Measurements from ENCODE around the gene HEMGN. TPM values are rescaled to one million over a fixed set of nuclear protein-coding genes. Genes with fewer than 3 reads are reported as not detected.
A peak's percentile ranks its signal among the peaks of the same experiment; 100 is the strongest.

HEMGN gene
- total and polyA plus RNA-seq, 2 experiments from 2014 or later, result not detected

DNA sequence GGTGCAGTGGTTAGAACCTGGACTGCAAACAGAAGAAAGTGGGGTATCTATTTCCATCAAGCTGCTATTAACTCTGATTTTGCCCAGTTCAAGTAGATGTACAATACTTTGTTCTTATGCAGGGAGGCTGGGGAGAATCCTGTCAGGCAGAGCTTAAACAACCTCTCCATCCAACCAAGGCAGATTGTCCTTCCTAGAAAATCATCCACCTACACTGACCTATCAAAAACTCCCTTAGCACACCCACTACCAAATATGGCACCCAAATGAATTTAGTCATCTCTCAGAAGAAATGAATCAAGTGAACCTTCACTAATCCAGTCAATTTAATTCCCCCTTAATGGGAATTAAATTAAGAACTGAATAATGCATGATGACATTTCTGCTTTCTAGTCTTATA is 18.4 kb upstream of the HEMGN start:
- Mint-ChIP-seq H3K4me1 (no peaks in the 10 kb centered on the region), H3K9me3 (peaks cover 5% of the 10 kb centered on the region), H3K27me3 (ENCODE audit: insufficient read depth, low read depth, poor library complexity) (peaks cover 2% of the 10 kb centered on the region), H3K27ac (no peak overlapping the region), H3K36me3 (ENCODE audit: low read depth) (no peaks in the 10 kb centered on the region; the same call in 2 of the 3 replicates), H3K4me3 (no peak overlapping the region)
- Histone ChIP-seq H3K27ac (ENCODE audit: low read depth) (no peak overlapping the region), H3F3A (replicated peaks; ENCODE audit: low read depth) (no peaks in the 10 kb centered on the region), H3K4me3 (no peak overlapping the region), H3K4me2 (no peak overlapping the region), H3K27me3 (ENCODE audit: insufficient read depth) (no peaks in the 10 kb centered on the region; the same call in 1 of the 2 replicates), H3K9me2 (ENCODE audit: insufficient read depth) (no peaks in the 10 kb centered on the region), H4K20me1 (replicated peaks; ENCODE audit: insufficient read depth) (0 out of 2 replicates have a peak, but pooled peaks cover 2% of the 10 kb centered on the region), H3K4me1 (ENCODE audit: insufficient read depth) (no peaks in the 10 kb centered on the region), H3K79me2 (replicated peaks; ENCODE audit: insufficient read depth) (no peaks in the 10 kb centered on the region), H2AFZ (no peak overlapping the region), H3K36me3 (ENCODE audit: insufficient read depth) (no peaks in the 10 kb centered on the region)
- TF ChIP-seq, protein P1, sequence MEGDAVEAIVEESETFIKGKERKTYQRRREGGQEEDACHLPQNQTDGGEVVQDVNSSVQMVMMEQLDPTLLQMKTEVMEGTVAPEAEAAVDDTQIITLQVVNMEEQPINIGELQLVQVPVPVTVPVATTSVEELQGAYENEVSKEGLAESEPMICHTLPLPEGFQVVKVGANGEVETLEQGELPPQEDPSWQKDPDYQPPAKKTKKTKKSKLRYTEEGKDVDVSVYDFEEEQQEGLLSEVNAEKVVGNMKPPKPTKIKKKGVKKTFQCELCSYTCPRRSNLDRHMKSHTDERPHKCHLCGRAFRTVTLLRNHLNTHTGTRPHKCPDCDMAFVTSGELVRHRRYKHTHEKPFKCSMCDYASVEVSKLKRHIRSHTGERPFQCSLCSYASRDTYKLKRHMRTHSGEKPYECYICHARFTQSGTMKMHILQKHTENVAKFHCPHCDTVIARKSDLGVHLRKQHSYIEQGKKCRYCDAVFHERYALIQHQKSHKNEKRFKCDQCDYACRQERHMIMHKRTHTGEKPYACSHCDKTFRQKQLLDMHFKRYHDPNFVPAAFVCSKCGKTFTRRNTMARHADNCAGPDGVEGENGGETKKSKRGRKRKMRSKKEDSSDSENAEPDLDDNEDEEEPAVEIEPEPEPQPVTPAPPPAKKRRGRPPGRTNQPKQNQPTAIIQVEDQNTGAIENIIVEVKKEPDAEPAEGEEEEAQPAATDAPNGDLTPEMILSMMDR (conservative IDR thresholded peaks at IDR 0.05; ENCODE audit: low read depth in 2 of 2), result no peak
- TF ChIP-seq CREB1 (CRISPR knock-in tag; IDR thresholded peaks at IDR 0.05; ENCODE audit: low read depth), result no peak
- TF ChIP-seq ZNF331 (CRISPR knock-in tag; IDR thresholded peaks at IDR 0.05; ENCODE audit: low read depth), result no peak
- TF ChIP-seq NANOG (IDR thresholded peaks at IDR 0.05; ENCODE audit: borderline replicate concordance), result no peak
- ATAC-seq (no peak), DNase-seq (ENCODE audit: low spot score) (no peak)

DNA sequence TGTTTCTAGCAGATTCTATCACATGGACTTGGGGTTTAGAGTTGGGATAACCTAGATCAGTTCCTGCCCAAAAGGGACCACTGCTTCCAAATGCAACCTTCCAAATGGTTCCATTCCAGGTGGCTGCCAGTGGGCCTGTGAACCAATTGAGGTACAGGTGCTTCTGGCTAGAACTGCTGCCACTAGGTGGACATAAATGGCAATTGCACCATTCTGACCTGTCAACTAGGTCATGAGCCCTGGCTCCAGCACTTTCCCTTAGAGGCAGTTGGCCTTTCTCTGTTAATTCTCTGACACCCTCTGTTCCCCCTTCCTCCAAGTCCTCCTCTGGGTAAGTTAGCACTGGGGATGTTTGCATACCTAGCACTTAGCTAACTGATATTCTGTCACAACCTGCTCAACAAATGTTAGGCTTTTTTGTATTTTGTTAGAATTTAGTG is 16.6 kb upstream of the HEMGN start:
- TF ChIP-seq ZNF114 (CRISPR knock-in tag; IDR thresholded peaks at IDR 0.05) (no peak), EZH2phosphoT487 (IDR thresholded peaks at IDR 0.05; ENCODE audit: unreplicated experiment) (no peak), EZH2 (IDR thresholded peaks at IDR 0.05; ENCODE audit: low read depth, unreplicated experiment) (no peak), POLR2AphosphoS5 (IDR thresholded peaks at IDR 0.05; ENCODE audit: low read depth) (no peak), CREB1 (CRISPR knock-in tag; IDR thresholded peaks at IDR 0.05; ENCODE audit: low read depth) (no peak)
- TF ChIP-seq, protein P2, sequence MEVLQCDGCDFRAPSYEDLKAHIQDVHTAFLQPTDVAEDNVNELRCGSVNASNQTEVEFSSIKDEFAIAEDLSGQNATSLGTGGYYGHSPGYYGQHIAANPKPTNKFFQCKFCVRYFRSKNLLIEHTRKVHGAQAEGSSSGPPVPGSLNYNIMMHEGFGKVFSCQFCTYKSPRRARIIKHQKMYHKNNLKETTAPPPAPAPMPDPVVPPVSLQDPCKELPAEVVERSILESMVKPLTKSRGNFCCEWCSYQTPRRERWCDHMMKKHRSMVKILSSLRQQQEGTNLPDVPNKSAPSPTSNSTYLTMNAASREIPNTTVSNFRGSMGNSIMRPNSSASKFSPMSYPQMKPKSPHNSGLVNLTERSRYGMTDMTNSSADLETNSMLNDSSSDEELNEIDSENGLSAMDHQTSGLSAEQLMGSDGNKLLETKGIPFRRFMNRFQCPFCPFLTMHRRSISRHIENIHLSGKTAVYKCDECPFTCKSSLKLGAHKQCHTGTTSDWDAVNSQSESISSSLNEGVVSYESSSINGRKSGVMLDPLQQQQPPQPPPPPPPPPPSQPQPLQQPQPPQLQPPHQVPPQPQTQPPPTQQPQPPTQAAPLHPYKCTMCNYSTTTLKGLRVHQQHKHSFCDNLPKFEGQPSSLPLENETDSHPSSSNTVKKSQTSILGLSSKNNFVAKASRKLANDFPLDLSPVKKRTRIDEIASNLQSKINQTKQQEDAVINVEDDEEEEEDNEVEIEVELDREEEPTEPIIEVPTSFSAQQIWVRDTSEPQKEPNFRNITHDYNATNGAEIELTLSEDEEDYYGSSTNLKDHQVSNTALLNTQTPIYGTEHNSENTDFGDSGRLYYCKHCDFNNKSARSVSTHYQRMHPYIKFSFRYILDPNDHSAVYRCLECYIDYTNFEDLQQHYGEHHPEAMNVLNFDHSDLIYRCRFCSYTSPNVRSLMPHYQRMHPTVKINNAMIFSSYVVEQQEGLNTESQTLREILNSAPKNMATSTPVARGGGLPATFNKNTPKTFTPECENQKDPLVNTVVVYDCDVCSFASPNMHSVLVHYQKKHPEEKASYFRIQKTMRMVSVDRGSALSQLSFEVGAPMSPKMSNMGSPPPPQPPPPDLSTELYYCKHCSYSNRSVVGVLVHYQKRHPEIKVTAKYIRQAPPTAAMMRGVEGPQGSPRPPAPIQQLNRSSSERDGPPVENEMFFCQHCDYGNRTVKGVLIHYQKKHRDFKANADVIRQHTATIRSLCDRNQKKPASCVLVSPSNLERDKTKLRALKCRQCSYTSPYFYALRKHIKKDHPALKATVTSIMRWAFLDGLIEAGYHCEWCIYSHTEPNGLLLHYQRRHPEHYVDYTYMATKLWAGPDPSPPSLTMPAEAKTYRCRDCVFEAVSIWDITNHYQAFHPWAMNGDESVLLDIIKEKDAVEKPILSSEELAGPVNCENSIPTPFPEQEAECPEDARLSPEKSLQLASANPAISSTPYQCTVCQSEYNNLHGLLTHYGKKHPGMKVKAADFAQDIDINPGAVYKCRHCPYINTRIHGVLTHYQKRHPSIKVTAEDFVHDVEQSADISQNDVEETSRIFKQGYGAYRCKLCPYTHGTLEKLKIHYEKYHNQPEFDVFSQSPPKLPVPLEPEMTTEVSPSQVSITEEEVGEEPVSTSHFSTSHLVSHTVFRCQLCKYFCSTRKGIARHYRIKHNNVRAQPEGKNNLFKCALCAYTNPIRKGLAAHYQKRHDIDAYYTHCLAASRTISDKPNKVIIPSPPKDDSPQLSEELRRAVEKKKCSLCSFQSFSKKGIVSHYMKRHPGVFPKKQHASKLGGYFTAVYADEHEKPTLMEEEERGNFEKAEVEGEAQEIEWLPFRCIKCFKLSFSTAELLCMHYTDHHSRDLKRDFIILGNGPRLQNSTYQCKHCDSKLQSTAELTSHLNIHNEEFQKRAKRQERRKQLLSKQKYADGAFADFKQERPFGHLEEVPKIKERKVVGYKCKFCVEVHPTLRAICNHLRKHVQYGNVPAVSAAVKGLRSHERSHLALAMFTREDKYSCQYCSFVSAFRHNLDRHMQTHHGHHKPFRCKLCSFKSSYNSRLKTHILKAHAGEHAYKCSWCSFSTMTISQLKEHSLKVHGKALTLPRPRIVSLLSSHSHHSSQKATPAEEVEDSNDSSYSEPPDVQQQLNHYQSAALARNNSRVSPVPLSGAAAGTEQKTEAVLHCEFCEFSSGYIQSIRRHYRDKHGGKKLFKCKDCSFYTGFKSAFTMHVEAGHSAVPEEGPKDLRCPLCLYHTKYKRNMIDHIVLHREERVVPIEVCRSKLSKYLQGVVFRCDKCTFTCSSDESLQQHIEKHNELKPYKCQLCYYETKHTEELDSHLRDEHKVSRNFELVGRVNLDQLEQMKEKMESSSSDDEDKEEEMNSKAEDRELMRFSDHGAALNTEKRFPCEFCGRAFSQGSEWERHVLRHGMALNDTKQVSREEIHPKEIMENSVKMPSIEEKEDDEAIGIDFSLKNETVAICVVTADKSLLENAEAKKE (CRISPR knock-in tag; IDR thresholded peaks at IDR 0.05), result no peak
- TF ChIP-seq, protein P1 (conservative IDR thresholded peaks at IDR 0.05; ENCODE audit: low read depth in 2 of 2), result peak; percentile 62 to 86
- H3K36me3 ChIP-seq (ENCODE audit: insufficient read depth), result no peaks in the 10 kb centered on the region
- peak; percentile 94 for DNase-seq (ENCODE audit: low spot score)
- no peaks in the 10 kb centered on the region for H3F3A ChIP-seq (replicated peaks; ENCODE audit: low read depth)
- H3K9me2 ChIP-seq (ENCODE audit: insufficient read depth), result no peaks in the 10 kb centered on the region
- H3K79me2 ChIP-seq (replicated peaks; ENCODE audit: insufficient read depth), result no peaks in the 10 kb centered on the region
- no peak overlapping the region for H3K4me2 ChIP-seq
- H3K27me3 ChIP-seq (ENCODE audit: insufficient read depth), result peaks cover 7% of the 10 kb centered on the region; the same call in 1 of the 2 replicates
- no peak overlapping the region for H3K4me3 ChIP-seq
- H4K20me1 ChIP-seq (replicated peaks; ENCODE audit: insufficient read depth), result 0 out of 2 replicates have a peak, but pooled peaks cover 2% of the 10 kb centered on the region
- H3K27ac ChIP-seq (ENCODE audit: low read depth), result no peak overlapping the region
- H3K9me3 Mint-ChIP-seq, result peaks cover 14% of the 10 kb centered on the region
- peaks cover 2% of the 10 kb centered on the region for H3K27me3 Mint-ChIP-seq (ENCODE audit: insufficient read depth, low read depth, poor library complexity)
- no peaks in the 10 kb centered on the region; the same call in 2 of the 3 replicates for H3K36me3 Mint-ChIP-seq (ENCODE audit: low read depth)
- no peaks in the 10 kb centered on the region for H3K4me1 Mint-ChIP-seq
- no peak overlapping the region for H3K4me3 Mint-ChIP-seq
- peak; percentile 100 for ATAC-seq
- no peaks in the 10 kb centered on the region for H3K4me1 ChIP-seq (ENCODE audit: insufficient read depth)
- no peak overlapping the region for H2AFZ ChIP-seq
- H3K27ac Mint-ChIP-seq, result no peak overlapping the region
